NCI-H128 (cell line): ENCODE measurements around the gene RFX1.

Source experiments
- DNase-seq: peaks from one replicate; lab custom pipeline; 2025; ENCODE audit not compliant: unreplicated experiment; lab: John Stamatoyannopoulos, UW

The RFX1 gene

GRCh38 chr19:13962699-13963602, 43.2 kb downstream of the RFX1 start:
- DNase-seq, result no peak

GRCh38 chr19:13961826-13962698, 44.1 kb downstream of the RFX1 start:
- no peak for DNase-seq

GRCh38 chr19:13960863-13961784, 45.0 kb downstream of the RFX1 start:
- DNase-seq, result no peak

- DNase-seq, result no peak
These were observed 45.9 kb downstream of the RFX1 start for GRCh38 chr19:13959962-13960862.

GRCh38 chr19:13959141-13959961, 46.8 kb downstream of the RFX1 start:
- no peak for DNase-seq

- no peak for DNase-seq
These were observed 48.1 kb downstream of the RFX1 start for GRCh38 chr19:13958043-13958442.

GRCh38 chr19:13957051-13957450, 49.1 kb downstream of the RFX1 start:
- no peak for DNase-seq

- no peak for DNase-seq
These were observed 49.8 kb downstream of the RFX1 start for GRCh38 chr19:13956365-13956744.

GRCh38 chr19:13955662-13956364, 50.3 kb downstream of the RFX1 start:
- no peak for DNase-seq

GRCh38 chr19:13954185-13954584, 51.9 kb downstream of the RFX1 start:
- no peak for DNase-seq

- DNase-seq, result no peak
These were observed 53.1 kb downstream of the RFX1 start for GRCh38 chr19:13952931-13953531.

GRCh38 chr19:13952154-13952930, 53.8 kb downstream of the RFX1 start, which contains the start of gene DCAF15:
TSS of gene DCAF15 (plus strand) at chr19:13952509. CDS start at chr19:13952513, 4 bp downstream.
- peak; percentile 99 for DNase-seq

- DNase-seq, result no peak
These were observed 54.3 kb downstream of the RFX1 start for GRCh38 chr19:13951799-13952153.

- no peak for DNase-seq
These were observed 55.1 kb downstream of the RFX1 start for GRCh38 chr19:13951043-13951442.

GRCh38 chr19:13946414-13946813, 59.7 kb downstream of the RFX1 start:
- DNase-seq, result no peak

- DNase-seq, result no peak
These were observed 64.0 kb downstream of the RFX1 start for GRCh38 chr19:13942023-13942684.
